K562 (cell line): ENCODE data around the gene GPR3.
"Not testable (repeated sequence)": the region's sequence is repeated elsewhere in the genome, so short reads cannot be mapped to it uniquely, and the experiment has no call there.

Experiments
- TF ChIP-seq, protein P1 (sequence below), 2 experiments: fragments of 450-650 bp; formaldehyde crosslinking in 1 of 2; IDR thresholded peaks; 2 replicates each; pipeline versions ENCODE4 v1.4.0 to v1.6.1; 2014 to 2020; ENCODE audit warnings: mild to moderate bottlenecking in 2 of 2, borderline replicate concordance in 1 of 2, low read depth in 1 of 2
- TF ChIP-seq, protein P2 (sequence below), 2 experiments: fragments of 450-650 bp; IDR thresholded peaks; 2 replicates each; pipeline ENCODE4 v1.6.1; 2016

DNA sequence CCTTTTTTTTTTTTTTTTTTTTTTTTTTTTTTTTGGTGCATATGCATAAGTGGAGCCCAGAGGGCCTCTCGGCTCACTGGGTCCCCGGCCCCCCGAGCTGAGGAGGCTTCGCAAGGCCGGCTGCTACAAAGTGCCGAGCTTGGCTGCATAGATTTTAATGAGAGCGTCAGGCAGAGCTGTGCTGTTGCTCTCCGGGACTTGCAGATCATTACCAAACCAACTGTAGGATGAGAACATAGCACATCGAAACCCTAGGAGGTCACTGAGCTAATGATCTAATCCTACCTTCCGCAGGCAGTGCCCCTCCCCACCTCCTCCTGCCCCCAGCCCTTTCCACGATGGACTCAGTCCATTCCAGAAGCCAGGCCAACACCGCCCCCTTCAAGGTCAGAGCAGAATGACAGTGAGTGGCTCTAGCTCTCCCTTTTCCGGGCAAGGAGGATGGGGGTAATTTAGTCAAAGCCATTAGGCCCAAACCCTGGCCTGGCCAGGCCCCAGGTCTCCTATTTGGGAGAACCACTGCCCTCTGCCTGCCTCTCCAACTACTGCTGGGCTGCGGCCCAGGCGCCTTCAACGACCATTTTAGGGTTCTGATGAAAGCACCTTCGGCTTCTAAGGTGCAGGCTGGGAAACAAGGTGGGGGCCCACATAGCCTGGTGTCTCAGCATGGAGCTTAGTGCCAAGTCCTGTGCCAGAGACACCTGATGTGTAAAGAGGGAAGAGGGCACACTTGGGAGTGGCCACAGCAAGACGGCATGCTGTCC, 13.4 kb downstream of the GPR3 start:
- TF ChIP-seq, protein P1, sequence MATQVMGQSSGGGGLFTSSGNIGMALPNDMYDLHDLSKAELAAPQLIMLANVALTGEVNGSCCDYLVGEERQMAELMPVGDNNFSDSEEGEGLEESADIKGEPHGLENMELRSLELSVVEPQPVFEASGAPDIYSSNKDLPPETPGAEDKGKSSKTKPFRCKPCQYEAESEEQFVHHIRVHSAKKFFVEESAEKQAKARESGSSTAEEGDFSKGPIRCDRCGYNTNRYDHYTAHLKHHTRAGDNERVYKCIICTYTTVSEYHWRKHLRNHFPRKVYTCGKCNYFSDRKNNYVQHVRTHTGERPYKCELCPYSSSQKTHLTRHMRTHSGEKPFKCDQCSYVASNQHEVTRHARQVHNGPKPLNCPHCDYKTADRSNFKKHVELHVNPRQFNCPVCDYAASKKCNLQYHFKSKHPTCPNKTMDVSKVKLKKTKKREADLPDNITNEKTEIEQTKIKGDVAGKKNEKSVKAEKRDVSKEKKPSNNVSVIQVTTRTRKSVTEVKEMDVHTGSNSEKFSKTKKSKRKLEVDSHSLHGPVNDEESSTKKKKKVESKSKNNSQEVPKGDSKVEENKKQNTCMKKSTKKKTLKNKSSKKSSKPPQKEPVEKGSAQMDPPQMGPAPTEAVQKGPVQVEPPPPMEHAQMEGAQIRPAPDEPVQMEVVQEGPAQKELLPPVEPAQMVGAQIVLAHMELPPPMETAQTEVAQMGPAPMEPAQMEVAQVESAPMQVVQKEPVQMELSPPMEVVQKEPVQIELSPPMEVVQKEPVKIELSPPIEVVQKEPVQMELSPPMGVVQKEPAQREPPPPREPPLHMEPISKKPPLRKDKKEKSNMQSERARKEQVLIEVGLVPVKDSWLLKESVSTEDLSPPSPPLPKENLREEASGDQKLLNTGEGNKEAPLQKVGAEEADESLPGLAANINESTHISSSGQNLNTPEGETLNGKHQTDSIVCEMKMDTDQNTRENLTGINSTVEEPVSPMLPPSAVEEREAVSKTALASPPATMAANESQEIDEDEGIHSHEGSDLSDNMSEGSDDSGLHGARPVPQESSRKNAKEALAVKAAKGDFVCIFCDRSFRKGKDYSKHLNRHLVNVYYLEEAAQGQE (IDR thresholded peaks at IDR 0.05; ENCODE audit: borderline replicate concordance): not testable (repeated sequence)
- TF ChIP-seq, protein P1 (CRISPR knock-in tag; IDR thresholded peaks at IDR 0.05; ENCODE audit: low read depth): not testable (repeated sequence)
- TF ChIP-seq, protein P2, sequence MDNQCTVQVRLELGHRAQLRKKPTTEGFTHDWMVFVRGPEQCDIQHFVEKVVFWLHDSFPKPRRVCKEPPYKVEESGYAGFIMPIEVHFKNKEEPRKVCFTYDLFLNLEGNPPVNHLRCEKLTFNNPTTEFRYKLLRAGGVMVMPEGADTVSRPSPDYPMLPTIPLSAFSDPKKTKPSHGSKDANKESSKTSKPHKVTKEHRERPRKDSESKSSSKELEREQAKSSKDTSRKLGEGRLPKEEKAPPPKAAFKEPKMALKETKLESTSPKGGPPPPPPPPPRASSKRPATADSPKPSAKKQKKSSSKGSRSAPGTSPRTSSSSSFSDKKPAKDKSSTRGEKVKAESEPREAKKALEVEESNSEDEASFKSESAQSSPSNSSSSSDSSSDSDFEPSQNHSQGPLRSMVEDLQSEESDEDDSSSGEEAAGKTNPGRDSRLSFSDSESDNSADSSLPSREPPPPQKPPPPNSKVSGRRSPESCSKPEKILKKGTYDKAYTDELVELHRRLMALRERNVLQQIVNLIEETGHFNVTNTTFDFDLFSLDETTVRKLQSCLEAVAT (IDR thresholded peaks at IDR 0.05): not testable (repeated sequence)
